Suppressor macrophage treated with lipopolysaccharide for 1 hour (primary cell): ENCODE results near the gene FAM13A.

Experiments
- DNase-seq, 3 donors: peaks; one replicate each; pipeline ENCODE4 v3.0.0-alpha.2; 2020 to 2022

FAM13A gene

GRCh38 chr4:88738180-88738579 is 318.8 kb downstream of the FAM13A start:
- DNase-seq: no peak

GRCh38 chr4:88737307-88737941 is 319.6 kb downstream of the FAM13A start:
- DNase-seq: no peak

GRCh38 chr4:88736264-88736663 is 320.7 kb downstream of the FAM13A start:
- DNase-seq: no peak

GRCh38 chr4:88735564-88735963 is 321.4 kb downstream of the FAM13A start:
- DNase-seq: no peak

- DNase-seq: no peak
Observed at GRCh38 chr4:88734403-88734949, 322.5 kb downstream of the FAM13A start.

- DNase-seq: no peak
Observed at GRCh38 chr4:88732714-88733368, 324.1 kb downstream of the FAM13A start.

GRCh38 chr4:88731381-88731780 is 325.6 kb downstream of the FAM13A start:
- DNase-seq: no peak

GRCh38 chr4:88730811-88731210 is 326.2 kb downstream of the FAM13A start:
- no peak for DNase-seq

- no peak for DNase-seq
Observed at GRCh38 chr4:88729146-88729760, 327.7 kb downstream of the FAM13A start.

GRCh38 chr4:88728146-88728545 is 328.8 kb downstream of the FAM13A start:
- no peak for DNase-seq

- DNase-seq: no peak
Observed at GRCh38 chr4:88725986-88726385, 331.0 kb downstream of the FAM13A start.

GRCh38 chr4:88725143-88725542 is 331.8 kb downstream of the FAM13A start:
- DNase-seq: no peak

- DNase-seq: no peak
Observed at GRCh38 chr4:88724406-88724805, 332.6 kb downstream of the FAM13A start.

GRCh38 chr4:88722828-88723227 is 334.2 kb downstream of the FAM13A start:
- DNase-seq: no peak

- DNase-seq: no peak
Observed at GRCh38 chr4:88722276-88722780, 334.7 kb downstream of the FAM13A start.

GRCh38 chr4:88720451-88721428 is 336.2 kb downstream of the FAM13A start:
- DNase-seq: no peak

GRCh38 chr4:88719381-88719780 is 337.6 kb downstream of the FAM13A start:
- no peak for DNase-seq

GRCh38 chr4:88718098-88718497 is 338.9 kb downstream of the FAM13A start:
- DNase-seq: no peak

- DNase-seq: no peak
Observed at GRCh38 chr4:88713782-88714181, 343.2 kb downstream of the FAM13A start.

GRCh38 chr4:88709989-88710388 is 347.0 kb downstream of the FAM13A start:
- DNase-seq: no peak

- no peak for DNase-seq
Observed at GRCh38 chr4:88706574-88706973, 350.4 kb downstream of the FAM13A start.

- peak in 2 of 3 donors; percentile 16 to 39 for DNase-seq
Observed at GRCh38 chr4:88705805-88706492, 351.0 kb downstream of the FAM13A start.
